Neural cell (in vitro differentiated cells): ENCODE measurements around the gene EXO1. TPM values are rescaled to one million over a fixed set of nuclear protein-coding genes. Genes with fewer than 3 reads are reported as not detected.

Source experiments
- H2AFZ ChIP-seq: fragments of 200-600, 300-800 bp; sonication (generic), shearing (Covaris generic); 2 replicates; pipeline ENCODE4 v1.6.0; 2014; ENCODE audit warnings: low read depth, mild to moderate bottlenecking, antibody characterized with exemption, low read length, moderate library complexity
- H3F3A ChIP-seq: fragments of 200-600 bp; shearing (Covaris generic); 2 replicates; pipeline ENCODE4 v1.6.1; 2016; ENCODE audit warnings: mild to moderate bottlenecking, moderate library complexity, mixed read lengths, antibody characterized with exemption, low read length; ENCODE audit not compliant: insufficient read depth, poor library complexity, severe bottlenecking
- H3K27ac ChIP-seq: fragments of 200-600, 300-800 bp; sonication (generic), shearing (Covaris generic); 2 replicates; pipeline ENCODE4 v1.5.1; 2014; ENCODE audit warnings: mild to moderate bottlenecking, low read length, moderate library complexity
- H3K27me3 ChIP-seq: fragments of 300-800, 200-600 bp; sonication (generic), shearing (Covaris generic); 2 replicates; pipeline ENCODE4 v1.6.0; 2014; ENCODE audit warnings: mild to moderate bottlenecking, low read depth, low read length, moderate library complexity; ENCODE audit not compliant: insufficient read depth
- H3K36me3 ChIP-seq: fragments of 300-800, 200-600 bp; sonication (generic), shearing (Covaris generic); 2 replicates; pipeline ENCODE4 v1.5.1; 2014; ENCODE audit warnings: mild to moderate bottlenecking, antibody characterized with exemption, low read length, moderate library complexity; ENCODE audit not compliant: insufficient read depth
- H3K4me2 ChIP-seq: fragments of 300-800, 200-600 bp; sonication (generic), shearing (Covaris generic); 2 replicates; pipeline ENCODE4 v1.6.0; 2014; ENCODE audit warnings: mild to moderate bottlenecking, low read length
- H3K4me3 ChIP-seq: fragments of 300-800, 200-600 bp; sonication (generic), shearing (Covaris generic); 2 replicates; pipeline ENCODE4 v1.5.1; 2014; ENCODE audit warnings: mild to moderate bottlenecking, low read length, moderate library complexity
- H3K79me2 ChIP-seq: fragments of 200-600 bp; shearing (Covaris generic); replicated peaks from 2 replicates; pipeline ENCODE4 v1.6.0; 2014; ENCODE audit warnings: mild to moderate bottlenecking, low read length, moderate library complexity; ENCODE audit not compliant: insufficient read depth
- H3K9ac ChIP-seq: fragments of 300-800, 200-600 bp; sonication (generic), shearing (Covaris generic); 2 replicates; pipeline ENCODE4 v1.6.1; 2016; ENCODE audit warnings: mild to moderate bottlenecking, low read length, mixed read lengths
- H3K9me2 ChIP-seq: fragments of 200-600 bp; shearing (Covaris generic); 2 replicates; pipeline ENCODE4 v1.6.1; 2016; ENCODE audit warnings: mild to moderate bottlenecking, low read length, mixed read lengths; ENCODE audit not compliant: insufficient read depth
- H3K9me3 ChIP-seq: fragments of 200-600, 300-800 bp; sonication (generic), shearing (Covaris generic); 2 replicates; pipeline ENCODE4 v1.6.1; 2016; ENCODE audit warnings: mild to moderate bottlenecking, mixed run types, low read length, moderate library complexity, mixed read lengths
- H4K20me1 ChIP-seq: fragments of 200-600 bp; shearing (Covaris generic); 2 replicates; pipeline ENCODE4 v1.6.1; 2016; ENCODE audit warnings: mild to moderate bottlenecking, mixed run types; ENCODE audit not compliant: insufficient read depth
- EP300 ChIP-seq: fragments of 450-650 bp; conservative IDR thresholded peaks from 2 replicates; pipeline ENCODE4 v1.6.1; 2014; ENCODE audit warnings: antibody characterized with exemption, mild to moderate bottlenecking, moderate library complexity; ENCODE audit not compliant: poor library complexity, severe bottlenecking
- EZH2 ChIP-seq: fragments of 200-600, 300-800 bp; shearing (Covaris generic), sonication (generic); IDR thresholded peaks from 2 replicates; pipeline ENCODE4 v1.6.1; 2014; ENCODE audit warnings: antibody characterized with exemption, low read length, borderline replicate concordance, mild to moderate bottlenecking; ENCODE audit not compliant: insufficient read depth, poor library complexity, severe bottlenecking
- MXI1 ChIP-seq: fragments of 450-650 bp; conservative IDR thresholded peaks from 2 replicates; pipeline ENCODE4 v1.6.1; 2014; ENCODE audit warnings: antibody characterized with exemption, mild to moderate bottlenecking; ENCODE audit not compliant: poor library complexity, severe bottlenecking
- POLR2AphosphoS5 ChIP-seq: IDR thresholded peaks from 2 replicates; pipeline ENCODE4 v1.6.1; 2012
- RAD21 ChIP-seq: fragments of 450-650 bp; conservative IDR thresholded peaks from 2 replicates; pipeline ENCODE4 v1.6.1; 2014; ENCODE audit warnings: antibody characterized with exemption, mild to moderate bottlenecking, moderate library complexity
- SMC3 ChIP-seq: fragments of 450-650 bp; conservative IDR thresholded peaks from 2 replicates; pipeline ENCODE4 v1.6.1; 2014; ENCODE audit warnings: antibody characterized with exemption, mild to moderate bottlenecking, moderate library complexity; ENCODE audit not compliant: poor library complexity
- TAF1 ChIP-seq: IDR thresholded peaks from 2 replicates; pipeline ENCODE4 v1.6.1; 2012; ENCODE audit warnings: low read depth
- polyA plus RNA-seq: library from polyadenylated mRNA; depleted of rRNA; stranded (reverse); fragments of >200 nt; gene quantifications from 2 replicates; pipeline ENCODE4 v1.2.3, GENCODE V29; 2014
- TF ChIP-seq, protein P1 (sequence below): fragments of 450-650 bp; IDR thresholded peaks from 2 replicates; pipeline ENCODE4 v1.5.1; 2014; ENCODE audit warnings: antibody characterized with exemption, mild to moderate bottlenecking, moderate library complexity; ENCODE audit not compliant: poor library complexity, severe bottlenecking
- TF ChIP-seq, protein P2 (sequence below): IDR thresholded peaks from 2 replicates; pipeline ENCODE4 v1.6.1; 2012; ENCODE audit warnings: borderline replicate concordance

The EXO1 gene
- polyA plus RNA-seq, 1 donor from 2014 or later, result 0.92 TPM

- no peak for TF ChIP-seq MXI1
- no peak for TF ChIP-seq POLR2AphosphoS5
- no peak for TF ChIP-seq TAF1
- TF ChIP-seq, protein P1, sequence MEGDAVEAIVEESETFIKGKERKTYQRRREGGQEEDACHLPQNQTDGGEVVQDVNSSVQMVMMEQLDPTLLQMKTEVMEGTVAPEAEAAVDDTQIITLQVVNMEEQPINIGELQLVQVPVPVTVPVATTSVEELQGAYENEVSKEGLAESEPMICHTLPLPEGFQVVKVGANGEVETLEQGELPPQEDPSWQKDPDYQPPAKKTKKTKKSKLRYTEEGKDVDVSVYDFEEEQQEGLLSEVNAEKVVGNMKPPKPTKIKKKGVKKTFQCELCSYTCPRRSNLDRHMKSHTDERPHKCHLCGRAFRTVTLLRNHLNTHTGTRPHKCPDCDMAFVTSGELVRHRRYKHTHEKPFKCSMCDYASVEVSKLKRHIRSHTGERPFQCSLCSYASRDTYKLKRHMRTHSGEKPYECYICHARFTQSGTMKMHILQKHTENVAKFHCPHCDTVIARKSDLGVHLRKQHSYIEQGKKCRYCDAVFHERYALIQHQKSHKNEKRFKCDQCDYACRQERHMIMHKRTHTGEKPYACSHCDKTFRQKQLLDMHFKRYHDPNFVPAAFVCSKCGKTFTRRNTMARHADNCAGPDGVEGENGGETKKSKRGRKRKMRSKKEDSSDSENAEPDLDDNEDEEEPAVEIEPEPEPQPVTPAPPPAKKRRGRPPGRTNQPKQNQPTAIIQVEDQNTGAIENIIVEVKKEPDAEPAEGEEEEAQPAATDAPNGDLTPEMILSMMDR, result no peak
- TF ChIP-seq, protein P2, sequence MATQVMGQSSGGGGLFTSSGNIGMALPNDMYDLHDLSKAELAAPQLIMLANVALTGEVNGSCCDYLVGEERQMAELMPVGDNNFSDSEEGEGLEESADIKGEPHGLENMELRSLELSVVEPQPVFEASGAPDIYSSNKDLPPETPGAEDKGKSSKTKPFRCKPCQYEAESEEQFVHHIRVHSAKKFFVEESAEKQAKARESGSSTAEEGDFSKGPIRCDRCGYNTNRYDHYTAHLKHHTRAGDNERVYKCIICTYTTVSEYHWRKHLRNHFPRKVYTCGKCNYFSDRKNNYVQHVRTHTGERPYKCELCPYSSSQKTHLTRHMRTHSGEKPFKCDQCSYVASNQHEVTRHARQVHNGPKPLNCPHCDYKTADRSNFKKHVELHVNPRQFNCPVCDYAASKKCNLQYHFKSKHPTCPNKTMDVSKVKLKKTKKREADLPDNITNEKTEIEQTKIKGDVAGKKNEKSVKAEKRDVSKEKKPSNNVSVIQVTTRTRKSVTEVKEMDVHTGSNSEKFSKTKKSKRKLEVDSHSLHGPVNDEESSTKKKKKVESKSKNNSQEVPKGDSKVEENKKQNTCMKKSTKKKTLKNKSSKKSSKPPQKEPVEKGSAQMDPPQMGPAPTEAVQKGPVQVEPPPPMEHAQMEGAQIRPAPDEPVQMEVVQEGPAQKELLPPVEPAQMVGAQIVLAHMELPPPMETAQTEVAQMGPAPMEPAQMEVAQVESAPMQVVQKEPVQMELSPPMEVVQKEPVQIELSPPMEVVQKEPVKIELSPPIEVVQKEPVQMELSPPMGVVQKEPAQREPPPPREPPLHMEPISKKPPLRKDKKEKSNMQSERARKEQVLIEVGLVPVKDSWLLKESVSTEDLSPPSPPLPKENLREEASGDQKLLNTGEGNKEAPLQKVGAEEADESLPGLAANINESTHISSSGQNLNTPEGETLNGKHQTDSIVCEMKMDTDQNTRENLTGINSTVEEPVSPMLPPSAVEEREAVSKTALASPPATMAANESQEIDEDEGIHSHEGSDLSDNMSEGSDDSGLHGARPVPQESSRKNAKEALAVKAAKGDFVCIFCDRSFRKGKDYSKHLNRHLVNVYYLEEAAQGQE, result no peak
- TF ChIP-seq EP300, result no peak
- no peak for TF ChIP-seq EZH2
- Histone ChIP-seq H4K20me1 (no peaks in the 10 kb centered on the region), H3K79me2 (no peaks in the 10 kb centered on the region), H3K36me3 (no peaks in the 10 kb centered on the region), H3K9ac (no peak overlapping the region), H2AFZ (no peak overlapping the region), H3K4me3 (no peak overlapping the region), H3K4me2 (no peak overlapping the region), H3F3A (no peaks in the 10 kb centered on the region), H3K27ac (no peak overlapping the region), H3K9me2 (no peaks in the 10 kb centered on the region), H3K27me3 (no peaks in the 10 kb centered on the region), H3K9me3 (no peaks in the 10 kb centered on the region)
Observed at GRCh38 chr1:241816008-241816407, 32.0 kb upstream of the EXO1 start.

- TF ChIP-seq POLR2AphosphoS5 (no peak), TAF1 (no peak), EP300 (no peak), EZH2 (no peak), MXI1 (no peak), SMC3 (no peak), RAD21 (no peak)
- TF ChIP-seq, protein P1, result no peak
- TF ChIP-seq, protein P2, result no peak
- H3K9me2 ChIP-seq, result no peaks in the 10 kb centered on the region
Observed at GRCh38 chr1:241817331-241817792, 30.6 kb upstream of the EXO1 start.

More at GRCh38 chr1:241817331-241817792, 30.6 kb upstream of the EXO1 start:
- Histone ChIP-seq H3K4me3 (no peak overlapping the region), H2AFZ (no peak overlapping the region), H3K9ac (no peak overlapping the region), H3K79me2 (no peaks in the 10 kb centered on the region), H3F3A (no peaks in the 10 kb centered on the region), H4K20me1 (no peaks in the 10 kb centered on the region), H3K9me3 (no peaks in the 10 kb centered on the region), H3K27ac (no peak overlapping the region), H3K27me3 (no peaks in the 10 kb centered on the region), H3K36me3 (no peaks in the 10 kb centered on the region), H3K4me2 (no peak overlapping the region)
